Astrocyte (in vitro differentiated cells and primary cell): ENCODE results near the gene TBKBP1. TPM values are rescaled to one million over a fixed set of nuclear protein-coding genes. Genes with fewer than 3 reads are reported as not detected.
"Not testable (repeated sequence)": the region's sequence is repeated elsewhere in the genome, so short reads cannot be mapped to it uniquely, and the experiment has no call there.

ENCODE experiments used
- DNase-seq: peaks from one replicate; pipeline ENCODE4 v3.0.0-alpha.2; 2010; ENCODE audit warnings: low read depth
- FAIRE-seq: peaks from 2 replicates; lab custom pipeline; 2011; peaks lifted over from hg19 to GRCh38; lab: Jason Lieb, UNC
- H2AFZ ChIP-seq: 2 replicates; pipeline ENCODE4 v1.6.0; 2012; ENCODE audit warnings: low read depth, low read length, inconsistent platforms
- H3K27ac ChIP-seq: 2 replicates; pipeline ENCODE4 v1.5.1; 2011; ENCODE audit warnings: low read depth, low read length, inconsistent platforms
- H3K27me3 ChIP-seq: 2 replicates; pipeline ENCODE4 v1.6.0; 2011; ENCODE audit warnings: low read length, inconsistent platforms; ENCODE audit not compliant: insufficient read depth
- H3K36me3 ChIP-seq: 2 replicates; pipeline ENCODE4 v1.5.1; 2011; ENCODE audit warnings: low read length, inconsistent platforms; ENCODE audit not compliant: insufficient read depth
- H3K4me1 ChIP-seq: 2 replicates; pipeline ENCODE4 v1.5.1; 2011; ENCODE audit warnings: low read length, inconsistent platforms; ENCODE audit not compliant: insufficient read depth
- H3K4me2 ChIP-seq: 2 replicates; pipeline ENCODE4 v1.6.0; 2012; ENCODE audit warnings: low read length, inconsistent platforms
- H3K4me3 ChIP-seq: 2 replicates; pipeline ENCODE4 v1.5.1; 2011; ENCODE audit warnings: low read depth, mild to moderate bottlenecking, low read length, inconsistent platforms; ENCODE audit not compliant: insufficient read depth
- H3K79me2 ChIP-seq: 2 replicates; pipeline ENCODE4 v1.6.0; 2012; ENCODE audit warnings: mild to moderate bottlenecking, low read length, inconsistent platforms; ENCODE audit not compliant: insufficient read depth
- H3K9ac ChIP-seq: 2 replicates; pipeline ENCODE4 v1.6.0; 2012; ENCODE audit warnings: mild to moderate bottlenecking, low read length, inconsistent platforms
- H3K9me3 ChIP-seq: 2 replicates; pipeline ENCODE4 v1.5.1; 2012; ENCODE audit warnings: low read depth, mild to moderate bottlenecking, low read length, inconsistent platforms; ENCODE audit not compliant: insufficient read depth
- H4K20me1 ChIP-seq: 2 replicates; pipeline ENCODE4 v1.6.0; 2012; ENCODE audit warnings: low read length, inconsistent platforms; ENCODE audit not compliant: insufficient read depth
- H3K27ac Mint-ChIP-seq: one replicate; pipeline ENCODE4 v1.8.0; 2021; ENCODE audit warnings: mild to moderate bottlenecking, mixed read lengths; ENCODE audit not compliant: unreplicated experiment
- H3K27me3 Mint-ChIP-seq: one replicate; pipeline ENCODE4 v1.8.0; 2021; ENCODE audit warnings: low read depth, mixed read lengths; ENCODE audit not compliant: unreplicated experiment
- H3K36me3 Mint-ChIP-seq: one replicate; pipeline ENCODE4 v1.8.0; 2021; ENCODE audit warnings: low read depth, mixed read lengths; ENCODE audit not compliant: unreplicated experiment
- H3K4me1 Mint-ChIP-seq: one replicate; pipeline ENCODE4 v1.8.0; 2021; ENCODE audit warnings: low read depth, mixed read lengths; ENCODE audit not compliant: unreplicated experiment
- H3K4me3 Mint-ChIP-seq: one replicate; pipeline ENCODE4 v1.8.0; 2021; ENCODE audit warnings: mild to moderate bottlenecking, moderate library complexity, mixed read lengths; ENCODE audit not compliant: unreplicated experiment
- H3K9me3 Mint-ChIP-seq: one replicate; pipeline ENCODE4 v1.8.0; 2021; ENCODE audit warnings: mild to moderate bottlenecking, mixed read lengths; ENCODE audit not compliant: unreplicated experiment
- EZH2 ChIP-seq: IDR thresholded peaks from 2 replicates; pipeline ENCODE4 v1.6.1; 2012; ENCODE audit warnings: mild to moderate bottlenecking, low read length, inconsistent platforms; ENCODE audit not compliant: insufficient read depth
- total RNA-seq: library from RNA; stranded (reverse); gene quantifications from 2 replicates; pipeline ENCODE4 v1.2.1, GENCODE V29; 2021
- TF ChIP-seq, protein P1 (sequence below): IDR thresholded peaks from 2 replicates; pipeline ENCODE4 v1.5.1; 2011; ENCODE audit warnings: low read depth, mild to moderate bottlenecking, inconsistent platforms, low read length, moderate library complexity; ENCODE audit not compliant: insufficient read depth

TBKBP1 gene
- total RNA-seq, 1 donor from 2014 or later = 26.7 TPM

DNA sequence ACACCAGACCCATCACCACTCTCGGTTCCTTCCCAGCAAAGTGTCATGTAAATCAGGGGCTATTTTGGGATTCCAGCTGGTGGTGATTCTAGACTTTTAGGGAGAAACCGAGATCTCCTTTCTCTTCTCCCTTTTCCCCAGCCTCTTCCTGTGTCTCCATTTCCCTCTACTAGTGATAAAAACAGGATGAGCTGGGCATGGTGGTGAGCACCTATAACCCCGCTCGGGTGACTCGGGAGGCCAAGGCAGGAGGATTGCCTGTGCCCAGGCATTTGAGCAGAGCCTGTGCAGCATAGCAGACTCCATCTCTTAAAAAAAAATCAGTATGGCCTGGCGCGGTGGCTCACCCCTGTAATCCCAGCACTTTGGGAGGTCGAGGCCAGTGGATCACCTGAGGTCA, 45.2 kb downstream of the TBKBP1 start:
- no peak overlapping the region for H3K27ac ChIP-seq
- no peak overlapping the region for H2AFZ ChIP-seq
- Mint-ChIP-seq H3K36me3 (no peaks in the 10 kb centered on the region), H3K9me3 (peaks cover 9% of the 10 kb centered on the region), H3K4me1 (no peaks in the 10 kb centered on the region), H3K4me3 (no peak overlapping the region), H3K27me3 (peaks cover 60% of the 10 kb centered on the region), H3K27ac (no peak overlapping the region)
- no peak overlapping the region for H3K4me2 ChIP-seq
- H3K4me3 ChIP-seq = no peak overlapping the region
- no peaks in the 10 kb centered on the region for H3K4me1 ChIP-seq
- no peaks in the 10 kb centered on the region for H3K9me3 ChIP-seq
- H4K20me1 ChIP-seq = no peaks in the 10 kb centered on the region
- H3K27me3 ChIP-seq = peaks cover 46% of the 10 kb centered on the region
- TF ChIP-seq EZH2 = no peak
- TF ChIP-seq, protein P1, sequence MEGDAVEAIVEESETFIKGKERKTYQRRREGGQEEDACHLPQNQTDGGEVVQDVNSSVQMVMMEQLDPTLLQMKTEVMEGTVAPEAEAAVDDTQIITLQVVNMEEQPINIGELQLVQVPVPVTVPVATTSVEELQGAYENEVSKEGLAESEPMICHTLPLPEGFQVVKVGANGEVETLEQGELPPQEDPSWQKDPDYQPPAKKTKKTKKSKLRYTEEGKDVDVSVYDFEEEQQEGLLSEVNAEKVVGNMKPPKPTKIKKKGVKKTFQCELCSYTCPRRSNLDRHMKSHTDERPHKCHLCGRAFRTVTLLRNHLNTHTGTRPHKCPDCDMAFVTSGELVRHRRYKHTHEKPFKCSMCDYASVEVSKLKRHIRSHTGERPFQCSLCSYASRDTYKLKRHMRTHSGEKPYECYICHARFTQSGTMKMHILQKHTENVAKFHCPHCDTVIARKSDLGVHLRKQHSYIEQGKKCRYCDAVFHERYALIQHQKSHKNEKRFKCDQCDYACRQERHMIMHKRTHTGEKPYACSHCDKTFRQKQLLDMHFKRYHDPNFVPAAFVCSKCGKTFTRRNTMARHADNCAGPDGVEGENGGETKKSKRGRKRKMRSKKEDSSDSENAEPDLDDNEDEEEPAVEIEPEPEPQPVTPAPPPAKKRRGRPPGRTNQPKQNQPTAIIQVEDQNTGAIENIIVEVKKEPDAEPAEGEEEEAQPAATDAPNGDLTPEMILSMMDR = no peak
- no peaks in the 10 kb centered on the region for H3K36me3 ChIP-seq
- FAIRE-seq = no peak
- no peaks in the 10 kb centered on the region for H3K79me2 ChIP-seq
- no peak for DNase-seq
- no peak overlapping the region for H3K9ac ChIP-seq

DNA sequence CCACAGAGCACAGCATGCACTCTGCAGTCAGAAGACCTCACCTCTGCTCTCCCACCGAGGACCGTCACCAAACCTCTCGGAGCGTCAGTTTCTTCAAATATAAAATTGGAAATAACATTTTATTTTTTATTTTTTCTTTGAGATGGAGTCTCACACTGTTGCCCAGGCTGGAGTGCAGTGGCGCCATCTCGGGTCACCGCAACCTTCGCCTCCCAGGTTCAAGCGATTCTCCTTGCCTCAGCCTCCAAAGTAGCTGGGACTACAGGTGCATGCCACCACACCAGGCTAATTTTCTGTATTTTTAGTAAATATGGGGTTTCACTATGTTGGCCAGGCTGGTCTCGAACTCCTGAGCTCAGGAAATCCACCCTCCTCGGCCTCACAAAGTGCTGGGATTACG, 46.0 kb downstream of the TBKBP1 start:
- peaks cover 45% of the 10 kb centered on the region for H3K27me3 ChIP-seq
- not testable (repeated sequence) for H3K4me3 ChIP-seq, H3K9ac ChIP-seq, H3K4me3 Mint-ChIP-seq, H3K79me2 ChIP-seq, FAIRE-seq, H3K4me1 ChIP-seq, H3K4me1 Mint-ChIP-seq, H3K27ac Mint-ChIP-seq, H3K9me3 Mint-ChIP-seq, H3K27ac ChIP-seq, H3K9me3 ChIP-seq, H3K4me2 ChIP-seq, DNase-seq, H3K36me3 ChIP-seq, H4K20me1 ChIP-seq, H2AFZ ChIP-seq, H3K36me3 Mint-ChIP-seq
- H3K27me3 Mint-ChIP-seq = peaks cover 59% of the 10 kb centered on the region

DNA sequence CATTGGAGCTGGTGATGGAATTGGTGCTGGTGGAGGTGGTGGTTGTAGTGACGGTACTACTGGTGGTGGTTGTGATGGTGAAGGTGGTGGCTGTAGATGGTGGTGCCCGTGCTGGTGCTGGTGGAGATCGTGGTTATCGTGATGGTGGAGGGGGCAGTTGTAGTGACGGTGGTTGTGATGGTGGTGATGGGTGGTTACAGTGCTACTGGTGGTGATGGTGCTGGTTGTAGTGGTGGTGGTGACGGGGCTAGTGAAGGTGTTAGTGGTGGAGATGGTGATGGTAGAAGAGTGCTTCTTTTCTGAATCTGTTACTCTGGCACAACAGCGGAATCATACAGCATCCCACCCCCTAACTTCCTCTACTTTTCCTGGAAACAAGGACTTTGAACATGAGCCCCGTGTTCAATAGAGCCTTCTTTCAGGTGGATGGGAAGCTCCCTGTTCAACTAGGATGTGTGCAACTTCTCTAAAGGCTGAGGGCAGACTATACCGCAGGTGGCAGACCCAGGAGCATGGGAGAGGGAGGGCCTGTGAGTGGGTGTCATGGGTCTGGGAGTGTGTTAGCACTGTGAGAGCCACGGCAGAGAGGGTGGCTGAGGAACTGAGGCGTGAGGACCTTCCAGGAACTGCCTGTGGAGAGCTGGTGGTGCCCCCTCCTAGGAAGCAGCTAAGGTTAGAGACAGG, 47.3 kb downstream of the TBKBP1 start:
- no peak for FAIRE-seq
- DNase-seq = no peak
- peaks cover 9% of the 10 kb centered on the region for H3K9me3 Mint-ChIP-seq
- no peaks in the 10 kb centered on the region for H3K4me1 ChIP-seq
- H3K36me3 ChIP-seq = no peaks in the 10 kb centered on the region
- H4K20me1 ChIP-seq = no peaks in the 10 kb centered on the region
- H3K4me2 ChIP-seq = no peak overlapping the region
- peaks cover 44% of the 10 kb centered on the region for H3K27me3 ChIP-seq
- H3K9ac ChIP-seq = no peak overlapping the region
- H2AFZ ChIP-seq = no peak overlapping the region
- H3K4me3 Mint-ChIP-seq = no peak overlapping the region
- H3K4me3 ChIP-seq = no peak overlapping the region
- TF ChIP-seq, protein P1 = no peak
- TF ChIP-seq EZH2 = no peak
- H3K4me1 Mint-ChIP-seq = no peaks in the 10 kb centered on the region
- H3K27ac Mint-ChIP-seq = no peak overlapping the region
- no peak overlapping the region for H3K27ac ChIP-seq
- H3K9me3 ChIP-seq = no peaks in the 10 kb centered on the region
- no peaks in the 10 kb centered on the region for H3K79me2 ChIP-seq
- H3K27me3 Mint-ChIP-seq = peaks cover 58% of the 10 kb centered on the region
- no peaks in the 10 kb centered on the region for H3K36me3 Mint-ChIP-seq
